ENCODE results near the gene GNB3.
A peak's percentile ranks its signal among the peaks of the same experiment; 100 is the strongest.

The GNB3 gene

DNA sequence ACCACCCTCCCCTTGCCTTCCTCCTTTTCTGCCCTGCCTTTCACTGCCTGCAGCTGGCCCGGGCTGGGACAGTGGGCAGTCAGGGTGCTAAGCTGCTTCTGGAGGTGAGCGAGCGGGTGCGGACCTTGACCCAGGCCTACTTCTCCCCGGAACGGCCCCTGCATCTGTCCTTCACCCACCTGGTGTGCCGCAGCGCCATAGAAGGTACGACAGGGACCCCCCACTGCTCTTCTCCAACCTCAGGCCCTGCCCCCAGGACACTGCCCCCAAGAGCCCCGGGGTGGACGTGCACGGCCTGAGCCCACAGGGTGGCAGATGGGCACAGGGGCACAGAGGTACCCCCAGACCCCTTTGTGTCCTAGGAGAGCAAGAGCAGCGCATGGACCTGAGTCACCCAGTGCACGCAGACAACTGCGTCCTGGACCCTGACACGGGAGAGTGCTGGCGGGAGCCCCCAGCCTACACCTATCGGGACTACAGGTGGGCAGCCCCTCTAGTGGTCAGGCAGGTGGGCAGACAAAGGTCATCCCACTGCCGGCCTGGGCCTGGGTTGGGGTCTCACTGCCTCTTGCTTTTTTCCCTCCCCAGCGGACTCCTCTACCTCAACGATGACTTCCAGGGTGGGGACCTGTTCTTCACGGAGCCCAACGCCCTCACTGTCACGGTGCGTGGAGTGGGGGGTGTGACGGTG lies 3.2 kb upstream of the GNB3 start:
- FAIRE-seq (no peak), DNase-seq (ENCODE audit: insufficient read length, low spot score) (no peak)
- TF ChIP-seq POLR2A (IDR thresholded peaks at IDR 0.05; ENCODE audit: low read depth, low read length) = no peak

- DNase-seq (ENCODE audit: insufficient read length, low spot score) (no peak), FAIRE-seq (no peak)
- no peak for TF ChIP-seq POLR2A (IDR thresholded peaks at IDR 0.05; ENCODE audit: low read depth, low read length)
Observed at GRCh38 chr12:6838854-6839253, 1.9 kb upstream of the GNB3 start.

DNA sequence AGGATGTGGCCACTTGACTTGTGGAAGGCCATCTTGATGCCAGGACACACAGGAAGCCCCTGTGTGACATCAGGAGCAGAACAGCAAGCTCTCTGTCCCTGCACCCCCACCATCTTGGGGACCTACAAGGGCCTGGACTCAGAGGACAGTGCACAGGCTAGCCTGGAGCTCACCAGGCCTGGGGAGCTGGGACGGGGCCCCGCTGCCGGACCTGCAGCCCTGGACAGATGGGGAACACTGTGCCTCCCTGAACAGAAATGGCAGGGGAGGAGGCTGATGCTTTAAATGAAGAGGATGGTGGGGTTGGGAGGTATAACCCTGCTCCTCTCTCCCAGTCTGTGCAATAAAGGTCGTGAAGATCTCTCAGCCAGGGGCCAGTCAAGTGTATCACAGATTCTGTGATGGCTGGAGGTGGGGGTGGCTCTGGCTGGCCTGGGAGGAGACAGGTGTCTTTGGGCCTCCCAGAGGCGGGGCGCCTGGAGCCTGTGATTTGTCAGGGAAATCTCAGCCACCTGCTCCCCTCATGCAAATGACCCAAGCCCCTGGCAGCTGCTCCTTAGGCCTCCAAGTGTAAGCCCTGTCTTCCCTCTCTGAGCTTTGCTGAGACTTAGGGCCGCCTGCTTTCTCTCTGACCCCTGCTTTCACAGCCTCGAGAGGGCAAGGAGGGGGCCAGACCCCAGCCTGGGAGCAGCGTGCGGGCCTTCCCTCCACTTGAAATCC lies 1.1 kb upstream of the GNB3 start:
- DNase-seq (ENCODE audit: insufficient read length, low spot score) = no peak
- no peak for FAIRE-seq

GRCh38 chr12:6840330-6840729 lies 395 bp upstream of the GNB3 start:
- TF ChIP-seq POLR2A (IDR thresholded peaks at IDR 0.05; ENCODE audit: low read depth, low read length) = no peak
- no peak for FAIRE-seq

More for the DNA sequence above, 1.1 kb upstream of the GNB3 start:
- TF ChIP-seq POLR2A (IDR thresholded peaks at IDR 0.05; ENCODE audit: low read depth, low read length) = no peak

DNA sequence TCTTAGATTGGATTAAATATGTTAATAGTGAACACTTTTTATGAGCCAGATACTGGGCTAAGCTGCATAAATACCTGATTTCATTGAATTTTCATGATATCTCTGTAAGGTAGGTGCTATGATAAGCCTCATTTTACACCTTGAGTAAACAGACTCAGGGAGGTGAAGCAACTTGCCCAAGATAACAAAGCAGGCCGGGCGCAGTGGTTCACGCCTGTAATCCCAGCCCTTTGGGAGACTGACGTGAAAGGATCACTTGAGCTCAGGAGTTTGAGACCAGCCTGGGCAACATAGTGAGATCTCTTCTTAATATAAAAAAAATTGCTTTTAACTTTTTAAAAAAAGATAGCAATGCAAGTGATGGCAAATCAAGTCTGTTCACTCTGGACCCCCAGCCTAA lies 1.4 kb downstream of the GNB3 start:
- FAIRE-seq = no peak
- no peak for DNase-seq (ENCODE audit: insufficient read length, low spot score)
- TF ChIP-seq POLR2A (IDR thresholded peaks at IDR 0.05; ENCODE audit: low read depth, low read length) = no peak

More at GRCh38 chr12:6840330-6840729, 395 bp upstream of the GNB3 start:
- DNase-seq (ENCODE audit: insufficient read length, low spot score) = no peak

DNA sequence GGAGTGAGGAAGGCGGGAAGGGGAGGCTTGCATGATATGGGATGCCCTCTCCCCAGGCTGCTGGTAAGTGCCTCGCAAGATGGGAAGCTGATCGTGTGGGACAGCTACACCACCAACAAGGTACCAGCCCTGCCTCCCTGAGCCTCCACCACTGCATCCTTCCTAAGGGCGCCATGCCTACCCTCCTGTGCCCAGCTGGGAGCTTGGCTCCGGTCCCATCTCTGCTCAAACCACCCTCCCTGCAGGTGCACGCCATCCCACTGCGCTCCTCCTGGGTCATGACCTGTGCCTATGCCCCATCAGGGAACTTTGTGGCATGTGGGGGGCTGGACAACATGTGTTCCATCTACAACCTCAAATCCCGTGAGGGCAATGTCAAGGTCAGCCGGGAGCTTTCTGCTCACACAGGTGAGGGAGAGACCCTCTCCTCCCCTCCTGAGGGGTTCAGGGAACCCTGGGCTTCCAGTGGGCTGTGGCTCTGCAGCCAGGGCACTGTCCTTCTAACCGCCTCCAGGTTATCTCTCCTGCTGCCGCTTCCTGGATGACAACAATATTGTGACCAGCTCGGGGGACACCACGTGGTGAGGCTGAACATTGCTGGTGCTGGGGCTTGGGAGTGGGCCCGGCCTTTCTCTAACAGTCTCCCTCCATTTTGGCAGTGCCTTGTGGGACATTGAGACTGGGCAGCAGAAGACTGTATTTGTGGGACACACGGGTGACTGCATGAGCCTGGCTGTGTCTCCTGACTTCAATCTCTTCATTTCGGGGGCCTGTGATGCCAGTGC lies 2.6 kb downstream of the GNB3 start:
- TF ChIP-seq POLR2A (IDR thresholded peaks at IDR 0.05; ENCODE audit: low read depth, low read length) = no peak
- FAIRE-seq = no peak
- DNase-seq (ENCODE audit: insufficient read length, low spot score) = no peak

DNA sequence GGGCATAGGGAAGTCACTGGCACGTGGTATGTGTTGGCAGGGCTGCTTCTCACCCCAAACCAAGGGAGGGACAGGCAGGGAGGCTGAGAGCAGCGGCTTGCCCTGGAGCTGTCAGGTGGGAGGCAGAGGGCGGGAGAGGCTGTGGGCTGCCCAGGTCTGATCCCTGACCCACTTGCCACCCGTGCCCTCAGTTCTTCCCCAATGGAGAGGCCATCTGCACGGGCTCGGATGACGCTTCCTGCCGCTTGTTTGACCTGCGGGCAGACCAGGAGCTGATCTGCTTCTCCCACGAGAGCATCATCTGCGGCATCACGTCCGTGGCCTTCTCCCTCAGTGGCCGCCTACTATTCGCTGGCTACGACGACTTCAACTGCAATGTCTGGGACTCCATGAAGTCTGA lies 4.7 kb downstream of the GNB3 start:
- FAIRE-seq (no peak), DNase-seq (ENCODE audit: insufficient read length, low spot score) (no peak)
- no peak for TF ChIP-seq POLR2A (IDR thresholded peaks at IDR 0.05; ENCODE audit: low read depth, low read length)

GRCh38 chr12:6846316-6846869 lies 5.7 kb downstream of the GNB3 start:
- DNase-seq (ENCODE audit: insufficient read length, low spot score) = no peak
- no peak for FAIRE-seq

GRCh38 chr12:6847676-6848075 lies 7.0 kb downstream of the GNB3 start:
- FAIRE-seq (no peak), DNase-seq (ENCODE audit: insufficient read length, low spot score) (no peak)
- no peak for TF ChIP-seq POLR2A (IDR thresholded peaks at IDR 0.05; ENCODE audit: low read depth, low read length)

More at GRCh38 chr12:6846316-6846869, 5.7 kb downstream of the GNB3 start:
- TF ChIP-seq POLR2A (IDR thresholded peaks at IDR 0.05; ENCODE audit: low read depth, low read length) = no peak

- no peak for TF ChIP-seq POLR2A (IDR thresholded peaks at IDR 0.05; ENCODE audit: low read depth, low read length)
- DNase-seq (ENCODE audit: insufficient read length, low spot score) (no peak), FAIRE-seq (no peak)
Observed at GRCh38 chr12:6849427-6849826, 8.7 kb downstream of the GNB3 start.

DNA sequence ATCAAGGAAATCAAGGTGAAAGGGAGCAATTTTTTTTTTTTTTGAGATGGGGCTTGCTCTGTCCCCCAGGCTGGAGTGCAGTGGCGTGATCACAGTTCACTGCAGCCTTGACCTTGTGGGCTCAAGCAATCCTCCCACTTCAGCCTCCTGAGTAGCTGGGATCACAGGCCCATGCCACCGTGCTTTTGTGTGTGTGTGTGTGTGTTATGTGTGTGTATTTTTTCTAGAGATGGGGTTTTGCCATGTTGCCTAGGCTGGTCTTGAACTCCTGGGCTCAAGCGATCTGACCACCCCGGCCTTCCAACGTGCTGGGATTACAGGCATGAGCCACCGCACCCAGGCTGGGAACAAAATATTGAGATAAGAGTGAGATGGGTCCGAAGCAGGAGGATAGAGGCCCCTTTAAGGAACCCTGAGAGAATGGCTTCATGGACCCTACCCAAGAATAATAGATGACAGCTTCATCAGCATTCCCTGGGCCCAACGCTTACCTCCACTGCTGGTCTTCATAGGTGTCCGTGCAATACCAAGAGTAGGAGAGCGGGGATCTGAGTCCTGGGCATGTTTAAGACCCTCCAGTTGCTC lies 9.3 kb downstream of the GNB3 start:
- DNase-seq (ENCODE audit: insufficient read length, low spot score) (no peak), FAIRE-seq (no peak)

DNA sequence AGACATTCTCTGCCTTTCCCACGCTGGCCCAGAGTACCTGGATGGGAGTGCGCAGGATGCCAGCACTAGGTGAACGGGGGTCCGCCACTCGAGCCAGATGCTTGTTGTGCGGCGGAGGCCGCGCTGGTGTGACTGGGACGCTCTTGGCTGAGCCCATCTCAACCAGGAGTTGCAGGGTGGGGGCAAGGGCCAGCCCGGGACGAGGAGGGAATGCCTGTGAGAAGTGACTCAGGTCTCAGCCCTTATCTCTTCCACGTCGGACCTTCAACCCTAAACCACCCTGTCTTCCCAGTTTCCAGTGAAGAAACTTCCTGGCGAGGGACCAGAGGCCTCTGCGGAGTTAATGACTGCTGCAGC lies 10.0 kb downstream of the GNB3 start:
- DNase-seq (ENCODE audit: insufficient read length, low spot score) = no peak
- no peak for FAIRE-seq
- no peak for TF ChIP-seq POLR2A (IDR thresholded peaks at IDR 0.05; ENCODE audit: low read depth, low read length)

More for the DNA sequence above, 9.3 kb downstream of the GNB3 start:
- TF ChIP-seq POLR2A (IDR thresholded peaks at IDR 0.05; ENCODE audit: low read depth, low read length) = no peak

DNA sequence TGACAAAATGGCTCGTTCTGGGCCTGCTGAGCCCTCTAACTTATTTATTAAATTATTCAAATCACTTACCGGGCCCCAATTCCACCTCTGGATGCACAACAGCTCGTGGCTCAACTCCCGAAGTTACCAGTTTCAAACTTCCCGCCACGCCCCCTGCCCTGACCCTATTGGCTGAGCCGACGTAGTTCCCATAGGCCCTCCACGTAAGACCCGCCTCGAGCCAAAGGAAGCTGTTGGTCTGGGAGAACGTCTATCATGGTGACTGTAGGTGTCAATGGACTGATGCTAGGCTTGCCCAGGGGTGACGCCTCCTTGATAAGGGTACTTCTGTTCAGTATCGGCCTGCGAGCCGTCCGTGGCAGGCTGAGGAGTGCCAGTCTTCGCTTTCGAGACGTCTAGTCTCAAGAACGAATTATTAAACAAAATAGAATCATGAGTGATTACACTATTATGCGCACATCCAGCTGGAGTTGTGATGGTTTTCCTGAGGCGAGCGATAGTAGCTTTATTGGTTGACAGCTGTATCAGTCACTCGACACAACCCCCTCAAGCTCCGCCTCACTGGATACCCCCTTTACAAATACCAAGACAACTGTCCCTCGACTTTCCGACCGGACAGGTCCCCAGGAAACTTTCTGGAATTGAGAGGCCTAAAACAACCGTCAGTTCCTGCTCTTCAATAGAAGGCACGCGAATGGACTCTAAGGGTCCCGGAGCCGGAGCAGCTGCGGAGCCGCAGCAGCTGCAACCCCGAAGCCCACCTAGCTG lies 10.6 kb downstream of the GNB3 start, which contains the start of gene CDCA3:
CDCA3 (minus strand) TSS at position 134 of the 768 bp plus-strand sequence. CDS start 334 bp downstream, outside the sequence.
- TF ChIP-seq POLR2A (IDR thresholded peaks at IDR 0.05; ENCODE audit: low read depth, low read length) = peak; percentile 87
- FAIRE-seq = peak; percentile 55
- DNase-seq (ENCODE audit: insufficient read length, low spot score) = peak; percentile 98
